Epithelial cell of alveolus of lung (primary cell): ENCODE data around the gene ENTPD6. TPM values are rescaled to one million over a fixed set of nuclear protein-coding genes. Genes with fewer than 3 reads are reported as not detected.

Experiments
- total RNA-seq: library from RNA; depleted of rRNA; stranded (reverse); fragments of >200 nt; gene quantifications from 2 replicates; pipeline ENCODE4 v1.2.1, GENCODE V29; 2015

The ENTPD6 gene
- 20.8 and 61.0 TPM in 2 replicates for total RNA-seq

DNA sequence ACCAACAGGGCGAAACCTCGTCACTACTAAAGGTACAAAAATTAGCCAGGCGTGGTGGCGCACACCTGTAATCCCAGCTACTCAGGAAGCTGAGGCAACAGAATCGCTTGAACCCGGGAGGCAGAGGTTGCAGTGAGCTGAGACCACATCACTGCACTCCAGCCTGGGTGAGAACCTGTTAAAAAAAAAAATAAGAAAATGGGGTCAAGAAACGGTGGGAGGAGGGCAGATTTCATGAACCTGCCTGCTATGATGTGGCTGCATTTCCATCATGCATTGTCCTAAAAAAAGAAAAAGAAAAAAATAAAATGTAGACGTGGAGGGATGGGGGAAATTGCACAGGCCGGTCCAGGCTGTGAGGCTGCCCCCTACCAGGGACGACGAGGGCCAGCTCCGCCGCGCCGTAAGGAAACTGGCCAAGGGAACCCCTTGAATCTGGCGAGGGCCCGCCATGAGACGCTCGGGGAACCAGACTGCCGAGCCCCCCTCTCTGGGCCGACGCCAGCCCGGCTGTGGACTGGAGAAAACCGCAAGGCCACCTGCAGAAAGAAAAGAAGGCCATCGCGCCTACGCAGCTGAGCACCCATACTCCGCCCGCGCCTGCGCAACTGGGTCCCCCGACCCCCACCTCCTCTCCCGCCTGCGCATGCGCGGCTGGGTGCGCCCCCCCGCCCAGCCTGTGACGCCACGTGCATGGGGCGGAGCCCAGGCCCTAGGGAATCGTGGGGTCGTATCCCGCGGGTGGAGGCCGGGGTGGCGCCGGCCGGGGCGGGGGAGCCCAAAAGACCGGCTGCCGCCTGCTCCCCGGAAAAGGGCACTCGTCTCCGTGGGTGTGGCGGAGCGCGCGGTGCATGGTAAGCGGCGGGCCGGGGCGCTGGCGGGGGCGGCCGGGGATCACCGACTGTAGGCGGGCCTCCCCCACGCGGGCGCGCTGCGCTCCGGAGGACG lies at the start of gene ENTPD6:
TSS of gene ENTPD6 (plus strand) at position 699 of the 948 bp plus-strand sequence. CDS start 10,825 bp downstream, outside the sequence.

DNA sequence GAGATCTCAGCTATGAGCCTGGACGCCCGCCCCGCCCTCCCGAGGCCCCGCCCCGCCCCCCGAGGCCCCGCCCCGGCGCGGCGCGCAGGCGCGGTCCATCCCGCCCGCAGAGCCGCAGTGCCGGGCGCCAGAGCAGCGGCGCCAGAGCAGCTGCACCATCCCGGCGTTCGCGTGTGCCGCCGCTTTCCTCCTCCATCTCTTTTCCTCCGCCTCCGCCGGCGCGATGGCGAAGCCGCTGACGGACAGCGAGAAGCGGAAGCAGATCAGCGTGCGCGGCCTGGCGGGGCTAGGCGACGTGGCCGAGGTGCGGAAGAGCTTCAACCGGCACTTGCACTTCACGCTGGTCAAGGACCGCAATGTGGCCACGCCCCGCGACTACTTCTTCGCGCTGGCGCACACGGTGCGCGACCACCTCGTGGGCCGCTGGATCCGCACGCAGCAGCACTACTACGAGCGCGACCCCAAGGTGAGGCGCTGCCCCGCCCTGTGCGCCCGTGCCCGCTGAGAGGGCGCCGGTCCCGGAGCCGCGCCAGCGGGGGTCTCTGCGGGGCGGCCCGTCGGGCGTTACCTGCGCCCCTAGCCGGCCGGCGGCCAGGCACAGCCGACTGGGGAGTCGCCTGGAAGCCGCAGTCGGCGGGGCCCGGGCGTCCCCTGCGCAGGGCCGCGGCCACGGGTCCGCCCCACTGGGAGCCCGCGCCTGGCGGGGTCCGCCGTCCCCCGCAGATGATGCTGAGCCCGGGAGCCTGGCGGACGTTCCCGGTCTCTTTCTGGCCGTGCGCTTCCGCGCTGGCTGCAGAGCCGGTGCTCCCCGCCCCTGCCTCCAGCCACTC lies 52.7 kb downstream of the ENTPD6 start, which contains the start of gene PYGB:
TSS of gene PYGB (plus strand) at position 130 of the 830 bp plus-strand sequence. CDS start at position 224, 94 bp downstream.

Other genes with a start within 250 kb of the ENTPD6 start
- gene CST7, start 246.4 kb upstream of the ENTPD6 start, total RNA-seq, result not detected in 2 replicates
- 66.4 and 113 TPM in 2 replicates for gene APMAP, start 203.0 kb upstream of the ENTPD6 start, total RNA-seq
- 3.0 and 3.2 TPM in 2 replicates for gene ACSS1, start 137.6 kb upstream of the ENTPD6 start, total RNA-seq
- not detected in 2 replicates for gene VSX1, start 113.6 kb upstream of the ENTPD6 start, total RNA-seq
- gene PYGB, start 52.4 kb downstream of the ENTPD6 start, total RNA-seq, result 37.3 and 153 TPM in 2 replicates
- gene ABHD12, start 195.1 kb downstream of the ENTPD6 start, total RNA-seq, result 29.7 and 39.8 TPM in 2 replicates
- 5.2 and 12.9 TPM in 2 replicates for gene GINS1, start 212.0 kb downstream of the ENTPD6 start, total RNA-seq